Stimulated activated CD8-positive, alpha-beta memory T cell treated with anti-CD3 and anti-CD28 coated beads, Interleukin-12 subunit alpha, Interleukin-12 subunit beta, amount 100 ng/mL, for 24 hours (primary cell): ENCODE measurements around the gene HTR3E.
"Not testable (repeated sequence)": the region's sequence is repeated elsewhere in the genome, so short reads cannot be mapped to it uniquely, and the experiment has no call there.

ENCODE experiments used
- DNase-seq: peaks from one replicate; pipeline ENCODE4 v3.0.0-alpha.2; 2020; ENCODE audit errors: extremely low read depth

HTR3E gene

DNA sequence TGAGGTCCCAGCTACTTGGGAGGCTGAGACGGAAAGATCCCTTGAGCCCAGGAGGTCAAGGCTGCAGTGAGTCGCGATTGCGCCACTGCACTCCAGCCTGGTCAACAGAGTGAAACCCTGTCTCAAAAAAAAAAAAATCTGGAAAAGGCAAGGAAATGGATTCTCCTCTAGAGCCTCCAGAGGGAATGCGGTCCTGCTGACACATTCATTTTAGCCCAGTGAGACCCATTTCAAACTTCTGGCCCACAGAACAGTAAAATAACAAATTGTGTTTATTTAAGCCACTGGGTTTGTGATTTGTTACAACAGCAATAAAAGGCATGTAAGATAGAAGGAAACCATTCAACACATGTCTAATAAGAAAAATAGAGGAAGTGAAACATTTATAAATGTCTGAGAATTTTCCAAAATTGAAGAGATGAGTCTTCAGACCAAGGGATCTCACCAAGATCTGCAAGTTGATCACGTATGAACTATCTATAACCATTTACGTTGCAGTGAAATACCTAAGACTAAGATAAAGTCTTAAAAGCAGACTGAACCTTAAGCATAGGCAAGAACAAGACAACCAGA lies at the start of gene HTR3E:
Gene HTR3E (plus strand): TSS at position 254 of the 573 bp plus-strand sequence. CDS start 466 bp downstream, outside the sequence.
- DNase-seq, result no peak

DNA sequence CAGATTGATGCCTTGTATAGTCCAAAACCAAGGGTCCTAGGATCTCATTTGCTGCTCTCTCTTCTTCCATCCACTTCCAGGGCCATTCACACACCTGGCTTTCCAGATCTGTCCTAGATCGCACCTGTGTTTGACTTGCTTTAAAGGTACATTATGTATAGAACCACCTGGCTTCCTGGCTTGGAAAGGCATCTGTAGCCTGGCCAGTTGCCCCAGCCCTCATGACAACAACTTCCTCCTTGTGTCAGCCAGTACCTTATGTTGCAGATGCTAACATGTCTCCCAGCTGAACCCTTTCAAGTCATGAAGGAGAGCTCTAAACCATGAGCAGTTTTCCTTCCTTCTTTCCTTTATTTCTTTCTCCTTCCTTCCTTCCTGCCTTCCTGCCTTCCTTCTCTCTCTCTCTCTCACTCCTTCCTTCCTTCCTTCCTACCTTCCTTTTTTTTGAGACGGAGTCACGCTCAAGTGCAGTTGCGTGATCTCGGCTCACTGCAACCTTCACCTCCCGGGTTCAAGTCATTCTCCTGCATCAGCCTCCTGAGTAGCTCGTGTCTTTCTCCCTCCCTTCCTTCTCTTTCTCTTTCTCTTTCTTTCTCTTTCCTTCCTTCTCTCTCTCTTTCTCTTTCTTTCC lies 46.5 kb upstream of the HTR3E start:
- DNase-seq, result no peak

GRCh38 chr3:184052767-184053166 lies 44.1 kb upstream of the HTR3E start, which contains the start of gene HTR3C:
HTR3C (plus strand) TSS chr3:184053047; CDS start chr3:184053081, 34 bp downstream.
- no peak for DNase-seq

GRCh38 chr3:184058029-184058428 lies 38.8 kb upstream of the HTR3E start:
- DNase-seq, result no peak

- DNase-seq, result no peak
Measured at GRCh38 chr3:184059424-184059823, 37.4 kb upstream of the HTR3E start.

DNA sequence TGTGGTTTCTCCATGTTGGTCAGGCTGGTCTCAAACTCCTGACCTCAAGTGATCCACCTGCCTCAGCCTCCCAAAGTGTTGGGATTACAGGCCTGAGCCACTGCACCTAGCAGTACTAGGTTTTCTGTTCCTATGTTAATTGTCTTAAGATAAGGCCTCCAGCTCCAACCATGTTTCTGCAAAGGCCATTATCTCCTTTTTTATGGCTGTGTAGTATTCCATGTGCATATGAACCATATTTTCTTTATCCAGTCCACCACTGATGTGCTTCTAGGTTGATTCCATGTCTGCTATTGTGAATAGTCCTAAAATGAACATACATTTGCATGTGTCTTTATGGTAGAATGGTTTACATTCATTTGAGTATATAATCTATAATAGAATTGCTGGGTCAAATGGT lies 34.2 kb upstream of the HTR3E start:
- no peak for DNase-seq

- DNase-seq, result no peak
Measured at GRCh38 chr3:184066211-184066610, 30.7 kb upstream of the HTR3E start.

GRCh38 chr3:184067573-184068055 lies 29.2 kb upstream of the HTR3E start:
- no peak for DNase-seq

DNA sequence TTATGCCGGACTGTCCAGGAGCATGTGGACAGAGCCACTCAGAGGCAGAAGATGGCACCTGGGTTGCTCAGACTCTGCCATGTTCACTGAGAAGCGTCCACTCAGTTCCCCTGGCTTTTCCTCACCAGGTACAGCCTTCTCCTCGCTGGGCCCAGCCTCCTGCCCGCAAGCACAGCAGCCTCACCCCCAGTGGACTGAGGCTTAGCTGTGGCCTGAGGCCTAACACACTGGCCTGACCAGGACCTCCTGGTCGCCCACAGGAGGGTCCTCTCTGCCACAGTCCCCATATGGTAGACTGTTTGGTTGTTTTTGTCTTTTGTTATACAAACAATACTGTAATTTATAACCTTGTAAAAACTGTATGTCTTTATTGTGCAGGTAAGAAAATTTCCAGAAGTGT lies 28.5 kb upstream of the HTR3E start:
- no peak for DNase-seq

- not testable (repeated sequence) for DNase-seq
Measured at GRCh38 chr3:184071142-184071541, 25.7 kb upstream of the HTR3E start.

DNA sequence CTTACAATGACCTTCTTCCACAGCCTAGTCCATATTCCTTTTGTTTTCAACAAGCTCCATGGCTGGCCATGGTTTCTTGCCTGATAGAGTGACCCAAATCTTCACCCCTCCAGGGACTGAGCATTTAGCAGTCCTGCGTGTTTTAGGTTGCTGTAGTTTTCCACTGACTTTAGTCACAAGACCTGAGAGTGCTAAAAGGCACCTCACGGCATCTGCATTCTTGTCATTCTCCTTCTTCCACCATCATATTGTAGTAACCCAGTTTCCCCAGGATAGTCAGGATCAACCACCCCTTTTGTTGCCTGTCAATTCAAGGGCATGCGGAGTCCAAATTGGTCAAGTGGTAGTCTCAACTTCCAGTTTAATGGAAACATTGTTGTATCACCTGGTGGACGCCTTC lies 23.2 kb upstream of the HTR3E start:
- no peak for DNase-seq

- DNase-seq, result no peak
Measured at GRCh38 chr3:184075901-184076300, 21.0 kb upstream of the HTR3E start.

DNA sequence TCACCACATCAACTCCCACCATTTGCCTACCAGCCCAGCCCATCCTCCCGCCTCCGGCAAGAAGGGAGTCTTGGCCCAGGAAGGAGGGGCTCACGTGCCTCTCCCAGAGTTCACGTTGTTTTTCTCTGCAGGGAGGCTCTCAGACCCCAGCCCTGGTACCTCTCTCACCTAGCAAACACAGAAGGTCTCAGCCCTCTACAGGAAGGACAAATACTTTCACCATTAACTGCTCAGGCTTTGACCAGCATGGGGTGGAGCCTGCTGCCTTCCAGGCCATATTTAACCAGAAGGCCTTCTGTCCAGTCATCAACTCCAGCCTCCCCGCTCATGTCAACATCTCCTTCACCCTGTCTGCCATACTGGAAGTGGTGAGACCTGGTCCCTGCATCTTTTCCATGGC lies 19.0 kb upstream of the HTR3E start:
- no peak for DNase-seq

DNA sequence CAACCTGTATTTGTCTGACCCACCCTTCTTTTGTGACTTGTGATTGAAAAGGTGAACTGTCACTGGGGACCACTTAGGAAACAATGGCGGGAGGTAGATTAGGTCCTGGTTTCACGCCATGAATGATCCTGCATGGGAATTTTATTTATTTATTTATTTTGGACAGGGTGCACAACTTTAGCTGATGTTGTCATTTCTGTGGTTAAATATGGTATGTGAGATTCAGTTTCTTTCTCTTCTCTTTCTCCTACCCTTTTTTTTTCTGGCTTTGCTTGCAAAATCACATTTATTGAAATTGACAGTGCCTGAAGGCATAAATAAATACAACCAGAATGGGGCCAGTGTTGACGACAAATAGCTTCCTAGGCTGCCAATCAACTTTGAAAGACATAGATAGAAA lies 18.0 kb upstream of the HTR3E start:
- DNase-seq, result no peak

- DNase-seq, result no peak
Measured at GRCh38 chr3:184081116-184081830, 15.6 kb upstream of the HTR3E start.

DNA sequence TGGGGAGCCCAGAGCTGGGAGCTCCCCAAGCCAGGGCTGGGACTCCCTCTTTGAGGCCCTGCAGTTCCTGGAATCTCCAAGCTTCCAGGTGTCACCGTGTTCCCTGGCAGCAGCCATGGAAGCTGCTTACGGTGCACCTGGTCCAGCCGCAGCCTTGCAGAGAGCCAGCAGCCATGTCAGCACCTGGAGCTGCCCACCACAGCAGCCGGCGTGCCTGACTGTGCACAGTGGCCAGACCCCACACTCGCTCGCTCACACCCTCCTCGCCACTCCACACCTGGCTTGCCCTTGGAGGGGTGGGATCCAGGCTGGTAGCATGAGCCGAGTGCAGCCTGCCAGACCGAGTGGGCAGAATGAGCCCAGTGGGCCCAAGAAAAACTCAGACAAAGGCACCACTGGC lies 14.8 kb upstream of the HTR3E start:
- no peak for DNase-seq

GRCh38 chr3:184082465-184082864 lies 14.4 kb upstream of the HTR3E start:
- no peak for DNase-seq

DNA sequence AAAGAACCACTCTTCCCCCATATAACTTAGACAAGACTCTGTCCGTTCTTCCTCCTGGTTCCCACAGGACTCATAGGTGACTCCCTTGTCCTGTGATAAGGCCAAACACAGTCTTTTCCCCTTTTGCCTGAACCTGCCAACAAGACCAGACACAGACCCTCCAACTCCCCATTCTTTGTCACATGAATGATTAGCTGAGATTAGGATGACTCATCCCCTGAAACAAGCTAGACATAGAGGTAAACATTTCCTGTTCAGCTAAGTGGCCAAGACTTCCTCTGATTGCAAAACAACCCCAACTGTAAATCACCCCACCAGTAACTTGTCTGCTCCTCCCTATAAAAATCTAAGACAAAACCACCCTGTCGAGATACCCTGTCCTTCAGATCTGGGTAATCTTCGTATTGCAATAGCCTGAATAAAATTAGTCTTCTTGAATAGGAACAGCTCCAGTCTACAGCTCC lies 11.4 kb upstream of the HTR3E start:
- DNase-seq, result no peak

GRCh38 chr3:184092199-184092598 lies 4.7 kb upstream of the HTR3E start:
- DNase-seq, result no peak

GRCh38 chr3:184097556-184097955 lies 692 bp downstream of the HTR3E start:
- no peak for DNase-seq

- DNase-seq, result no peak
Measured at GRCh38 chr3:184099806-184100686, 3.2 kb downstream of the HTR3E start.

DNA sequence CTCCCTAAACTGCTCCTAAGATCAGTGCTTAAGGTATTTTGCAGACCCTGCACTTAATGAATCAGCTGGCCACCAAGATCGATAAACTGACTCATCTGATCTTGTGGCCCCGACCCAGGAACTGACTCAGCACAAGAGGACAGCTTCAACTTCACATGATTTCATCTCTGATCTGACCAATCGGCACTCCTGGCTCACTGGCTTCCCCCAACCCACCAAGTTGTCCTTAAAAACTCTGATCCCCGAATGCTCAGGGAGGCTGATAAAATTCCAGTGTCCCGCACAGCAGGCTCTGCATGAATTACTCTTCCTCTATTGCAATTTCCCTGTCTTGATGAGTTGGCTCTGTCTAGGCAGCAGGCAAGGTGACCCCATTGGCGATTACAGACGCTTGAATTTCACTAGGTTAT lies 13.5 kb downstream of the HTR3E start:
- no peak for DNase-seq
